ELR (cell line): ENCODE measurements around the gene STK25.

Source experiments
- DNase-seq: peaks from one replicate; pipeline ENCODE4 v3.0.0-alpha.2; 2015; ENCODE audit warnings: low read depth

The STK25 gene

GRCh38 chr2:241508240-241509154 is at the start of gene STK25:
Gene STK25 (minus strand): TSS chr2:241508584. CDS start chr2:241508035, 549 bp downstream.
- peak; percentile 98 for DNase-seq

DNA sequence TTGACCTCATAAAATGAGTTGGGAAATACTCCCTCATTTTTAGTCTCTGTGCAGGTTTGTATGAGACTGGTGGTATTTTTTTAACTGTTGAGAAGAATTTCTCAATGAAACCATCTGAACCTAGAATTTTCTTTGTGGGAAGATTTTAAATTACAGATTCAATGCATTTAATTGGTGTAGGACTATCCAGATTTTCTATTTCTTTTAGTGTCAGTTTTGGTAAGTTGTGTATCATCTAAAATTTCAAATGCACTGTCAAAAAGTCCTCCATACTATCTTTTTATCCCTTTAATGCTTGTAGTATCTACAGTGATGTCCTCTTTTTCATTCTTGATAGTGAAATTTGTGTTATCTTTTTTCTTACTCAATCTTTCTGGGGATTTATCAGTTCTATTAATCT is 48.4 kb upstream of the STK25 start:
- DNase-seq: no peak

GRCh38 chr2:241555711-241556110 is 47.3 kb upstream of the STK25 start:
- DNase-seq: no peak

- DNase-seq: no peak
Measured at GRCh38 chr2:241554610-241555322, 46.4 kb upstream of the STK25 start.

DNA sequence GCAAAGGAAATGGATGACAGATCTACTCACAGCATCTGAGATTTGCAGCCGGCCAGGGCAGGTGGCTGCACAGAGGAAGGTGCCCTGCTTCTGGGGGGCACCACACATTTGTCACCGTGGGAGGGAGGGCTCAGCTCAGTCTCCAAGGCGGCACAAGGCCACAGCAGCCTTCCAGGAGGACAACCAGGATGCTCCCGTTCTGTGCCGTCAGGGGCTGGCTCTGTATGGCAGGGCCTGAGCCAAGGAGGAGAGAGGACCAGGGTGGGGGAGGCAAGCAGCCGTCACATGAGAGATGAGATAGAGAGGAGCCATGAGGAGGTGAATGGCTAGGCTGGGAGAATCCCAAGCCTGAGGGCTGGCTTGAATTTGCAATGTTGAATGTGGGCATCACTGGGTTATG is 45.6 kb upstream of the STK25 start:
- DNase-seq: no peak

DNA sequence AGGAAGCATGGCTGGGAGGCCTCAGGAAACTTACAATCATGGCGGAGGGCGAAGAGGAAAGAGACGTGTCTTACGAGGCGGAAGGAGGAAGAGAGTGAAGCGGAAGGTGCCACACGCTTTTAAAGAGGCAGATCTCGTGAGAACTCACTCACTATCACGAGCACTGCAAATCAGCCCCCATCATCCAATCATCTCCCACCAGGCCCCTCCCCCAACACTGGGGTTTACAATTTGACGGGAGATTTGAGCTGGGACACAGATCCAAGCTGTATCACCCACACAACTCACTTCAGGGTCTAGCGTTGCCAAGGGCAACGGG is 45.1 kb upstream of the STK25 start:
- DNase-seq: no peak

DNA sequence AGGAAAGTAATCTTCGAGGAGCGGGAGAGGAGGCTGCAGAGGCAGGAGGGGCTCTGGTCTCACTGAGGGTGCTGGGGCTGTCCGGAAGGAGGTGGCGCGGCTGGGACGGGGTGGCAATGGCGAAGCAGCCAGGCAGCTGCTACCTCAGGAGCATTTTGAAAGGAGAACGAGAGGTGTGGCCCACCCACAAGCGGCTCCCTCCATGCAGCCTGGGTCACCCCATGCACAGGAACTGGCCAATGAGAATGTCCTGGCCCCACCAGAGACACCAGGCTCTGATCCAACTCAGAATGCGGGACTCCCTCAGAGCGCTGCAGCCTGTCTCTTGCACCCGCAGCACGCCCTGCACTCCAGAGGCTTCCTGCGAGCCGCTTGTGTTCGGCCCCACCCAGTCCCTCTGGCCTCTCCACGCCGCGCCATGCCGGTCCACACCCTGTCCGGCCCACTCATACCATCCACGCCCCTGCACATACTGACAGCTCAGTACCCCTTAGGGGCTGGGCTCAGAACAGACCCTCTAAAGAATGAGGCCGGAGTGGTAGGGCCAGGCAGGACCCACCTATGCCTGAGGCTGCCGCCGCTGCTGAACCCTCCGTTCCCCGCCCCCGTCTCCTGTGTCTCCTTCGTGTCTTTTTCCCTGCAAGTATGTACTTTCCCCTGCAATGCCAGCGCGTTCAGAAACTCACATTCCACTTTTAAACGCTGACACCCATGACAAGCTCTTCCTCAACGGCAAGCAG is 43.8 kb upstream of the STK25 start:
- no peak for DNase-seq

GRCh38 chr2:241551599-241551997 is 43.2 kb upstream of the STK25 start:
- no peak for DNase-seq

- DNase-seq: no peak
Measured at GRCh38 chr2:241550616-241551580, 42.5 kb upstream of the STK25 start.

DNA sequence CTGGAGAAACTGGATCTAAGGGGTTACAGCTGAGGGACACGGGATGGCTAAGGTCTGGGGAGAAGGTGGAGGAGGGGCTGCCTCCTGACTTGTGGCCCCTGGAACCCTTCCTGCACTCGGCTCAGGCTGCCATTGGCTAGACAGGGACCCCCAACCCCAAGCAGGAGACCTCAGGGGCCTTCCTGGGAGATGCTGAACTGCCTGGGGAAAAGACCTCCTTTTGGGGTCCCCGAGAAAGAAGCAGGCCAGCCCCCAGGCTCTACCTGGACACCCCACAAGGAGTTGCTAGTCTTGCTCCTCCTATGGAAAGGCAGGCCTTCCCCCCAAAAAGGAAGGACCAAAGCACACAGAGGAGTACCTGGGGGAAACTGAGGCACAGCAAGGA is 40.1 kb upstream of the STK25 start:
- DNase-seq: no peak

DNA sequence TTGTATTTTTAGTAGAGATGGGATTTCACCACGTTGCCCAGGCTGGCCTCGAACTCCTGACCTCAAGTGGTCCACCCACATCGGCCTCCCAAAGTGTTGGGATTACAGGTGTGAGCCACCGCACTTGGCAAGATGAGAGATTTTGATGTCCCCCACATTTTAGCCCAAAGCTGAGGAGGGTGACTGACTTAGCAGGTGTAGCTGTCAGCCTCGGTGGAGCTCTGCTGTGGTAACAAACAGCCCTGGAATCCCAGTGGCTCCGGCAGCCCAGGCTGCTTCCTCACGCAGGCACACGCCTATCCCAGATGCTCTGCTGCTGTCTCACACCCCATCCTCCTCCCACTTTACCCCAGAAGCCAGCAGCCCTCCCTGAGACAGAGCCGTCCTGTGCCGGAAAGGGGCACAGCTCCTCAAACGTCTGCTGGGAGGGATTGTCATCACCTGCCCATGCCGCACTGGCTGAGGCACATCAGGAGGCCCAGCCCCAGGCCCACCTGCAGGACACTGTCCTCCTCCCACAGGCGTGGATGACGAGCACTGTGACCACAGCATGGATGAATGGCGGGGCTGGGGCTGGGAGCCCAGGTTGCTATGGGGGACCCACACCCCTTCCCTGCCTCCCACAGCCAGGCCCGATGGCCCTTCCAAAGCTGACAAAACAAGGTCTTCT is 39.5 kb upstream of the STK25 start:
- peak; percentile 17 for DNase-seq

DNA sequence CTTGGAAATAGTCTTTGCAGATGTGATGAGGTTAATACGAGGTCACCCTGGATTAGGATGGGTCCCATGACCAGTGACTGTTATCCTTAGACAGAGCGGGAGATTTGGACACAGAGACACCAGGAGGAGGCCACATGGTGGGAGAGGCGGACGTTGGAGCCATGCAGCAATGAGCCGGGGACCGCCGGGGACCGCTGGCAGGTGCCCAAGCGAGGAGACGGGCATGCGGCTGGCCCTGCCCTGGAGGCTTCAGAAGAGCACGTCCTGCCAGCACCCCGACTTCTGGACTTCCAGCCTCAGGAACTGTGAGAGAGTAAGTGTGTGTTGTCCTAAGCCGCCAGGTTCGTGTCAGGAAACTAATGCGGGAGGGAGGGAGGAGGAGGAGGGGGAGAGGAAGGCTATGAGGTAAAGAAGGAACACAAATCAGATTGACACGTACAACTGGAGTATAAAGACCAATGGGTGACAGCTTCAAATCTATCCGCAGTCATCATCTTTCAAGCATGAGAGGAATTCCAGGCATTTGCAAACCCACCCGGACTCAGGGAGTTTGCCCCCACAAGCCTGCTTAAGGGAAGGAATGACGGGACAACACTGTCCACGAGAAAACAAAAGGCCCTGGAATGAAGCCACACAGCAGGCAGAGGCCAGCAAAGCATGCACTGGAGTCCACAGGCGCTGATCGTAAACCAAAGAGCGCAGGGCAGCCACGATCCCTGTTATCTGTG is 38.6 kb upstream of the STK25 start:
- peak; percentile 95 for DNase-seq

GRCh38 chr2:241545523-241546473 is 37.4 kb upstream of the STK25 start:
- DNase-seq: no peak

DNA sequence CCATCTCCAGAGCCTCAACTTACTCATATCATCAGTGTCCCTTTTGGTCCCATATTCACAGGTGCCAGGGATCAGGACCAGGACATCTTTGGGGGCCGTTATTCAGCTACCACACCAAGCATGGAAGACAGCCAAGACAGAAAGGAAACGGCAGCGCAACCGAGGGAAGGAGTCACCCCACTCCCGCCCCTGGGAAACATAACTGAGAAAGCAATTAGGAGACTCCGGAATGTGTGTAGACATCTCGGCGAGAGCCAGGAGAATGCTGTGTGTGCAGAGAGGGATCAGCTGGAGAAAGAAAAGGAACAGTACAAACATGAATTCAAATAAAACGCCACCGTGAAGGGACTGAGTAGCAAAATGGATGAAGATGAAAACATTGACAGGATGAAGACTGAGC is 36.7 kb upstream of the STK25 start:
- peak; percentile 85 for DNase-seq

DNA sequence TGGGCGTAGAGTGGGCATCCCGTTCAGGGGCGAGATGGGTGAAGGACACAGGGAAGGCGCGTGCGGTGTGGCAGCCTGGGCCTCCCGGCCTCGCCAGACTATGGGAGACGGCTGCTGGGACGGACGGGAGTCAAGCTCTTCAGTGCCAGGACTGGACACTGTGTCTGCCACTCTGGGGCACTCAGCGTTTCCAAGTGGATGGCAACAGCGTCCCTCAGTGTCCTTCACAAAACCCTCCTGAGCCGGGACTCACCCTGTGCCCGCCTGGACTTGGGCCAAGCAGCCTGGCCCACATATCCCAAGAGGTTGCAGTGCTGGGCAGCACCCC is 33.9 kb upstream of the STK25 start:
- DNase-seq: no peak

DNA sequence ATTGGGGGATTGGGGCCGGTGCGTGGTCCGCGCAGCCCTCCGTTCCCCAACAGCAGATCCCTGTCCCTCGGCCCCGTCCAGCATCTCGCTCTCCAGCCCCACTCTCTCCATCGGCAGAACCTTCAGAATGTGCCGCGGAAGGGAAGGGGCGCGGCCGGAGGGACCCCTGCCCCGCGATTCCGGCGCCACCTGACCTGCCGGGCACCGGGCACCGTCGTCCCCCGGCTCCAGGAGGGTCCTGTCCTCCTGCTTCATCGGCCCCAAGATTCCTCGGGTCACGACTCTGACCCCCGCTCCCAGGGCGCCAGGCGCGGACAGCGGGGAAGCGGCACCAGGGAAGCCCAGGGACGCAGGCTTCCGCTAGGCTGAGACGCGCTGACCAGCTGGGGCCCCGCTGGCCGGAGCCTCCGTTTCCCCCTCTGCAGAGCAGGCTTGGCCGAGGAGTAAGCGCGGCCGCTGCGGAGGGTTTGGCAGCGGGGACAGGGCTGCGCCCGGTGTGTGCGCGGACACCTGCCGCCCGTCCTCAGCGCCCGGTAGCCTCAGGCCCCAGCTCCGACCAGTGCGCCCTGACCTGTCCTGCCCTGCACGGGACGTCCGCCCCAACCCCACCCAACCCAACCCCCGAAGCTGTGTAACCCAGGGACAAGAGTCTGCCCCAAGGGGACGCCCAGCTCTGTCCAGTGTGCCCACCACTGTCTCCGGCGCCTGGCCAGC is 33.3 kb upstream of the STK25 start:
- DNase-seq: no peak

DNA sequence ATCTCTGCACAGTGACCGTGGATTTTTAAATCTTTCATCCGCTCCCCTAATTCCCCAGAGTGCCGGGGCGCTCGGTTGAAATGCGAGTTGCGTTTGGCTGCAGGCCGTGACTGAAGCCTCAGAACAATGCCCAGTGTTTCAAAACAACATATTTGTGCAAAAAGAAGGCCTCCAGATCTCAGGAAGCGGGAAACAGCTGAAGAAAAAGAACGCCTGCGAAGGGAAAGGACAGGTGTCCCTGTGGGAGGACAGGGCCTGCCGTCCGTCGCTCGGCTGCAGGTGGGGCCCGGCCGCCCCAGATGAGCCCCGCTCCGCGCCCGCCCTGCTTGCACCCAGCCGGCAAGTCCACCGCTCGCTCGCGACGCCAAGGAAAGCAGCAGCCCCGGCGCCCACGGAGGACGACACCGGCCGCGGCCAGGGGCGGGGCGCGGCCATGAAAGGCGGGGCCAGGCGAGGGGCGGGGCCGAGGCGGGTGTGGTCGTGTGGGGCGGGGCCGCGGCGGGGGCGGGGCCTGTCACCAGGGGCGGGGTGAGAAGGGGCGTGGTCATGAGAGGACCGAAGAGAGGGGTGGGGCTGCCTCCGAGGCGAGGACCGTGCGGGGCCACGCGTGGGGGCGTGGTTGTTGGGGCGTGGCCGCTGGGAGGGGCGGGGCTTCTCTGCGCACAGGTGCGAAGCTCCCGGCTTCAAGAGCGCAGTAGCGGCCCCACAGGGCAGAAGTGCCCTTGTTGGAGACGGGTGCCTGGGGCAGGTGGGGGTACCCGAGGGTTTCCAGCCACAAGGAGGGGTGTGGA is 32.6 kb upstream of the STK25 start:
- peak; percentile 73 for DNase-seq

- peak; percentile 30 for DNase-seq
Measured at GRCh38 chr2:241540401-241540770, 32.0 kb upstream of the STK25 start.
